Activated CD4-positive, alpha-beta T cell treated with anti-CD3 and anti-CD28 coated beads for 24 hours (primary cell): Measurements from ENCODE around the gene JPH3.

Experiments
- DNase-seq, 2 donors: peaks; one replicate each; pipeline ENCODE4 v3.0.0-alpha.2; 2020; ENCODE audit warnings: low read depth in 2 of 2

Gene JPH3

GRCh38 chr16:87696726-87697125 lies 94.4 kb downstream of the JPH3 start:
- DNase-seq, result no peak

- no peak for DNase-seq
These were observed 94.9 kb downstream of the JPH3 start for GRCh38 chr16:87697256-87697655.

GRCh38 chr16:87697792-87698191 lies 95.5 kb downstream of the JPH3 start:
- no peak for DNase-seq

- DNase-seq, result no peak
These were observed 95.9 kb downstream of the JPH3 start for GRCh38 chr16:87698241-87698640.

- DNase-seq, result no peak
These were observed 96.4 kb downstream of the JPH3 start for GRCh38 chr16:87698676-87699199.

GRCh38 chr16:87700406-87701077 lies 98.2 kb downstream of the JPH3 start:
- no peak for DNase-seq

GRCh38 chr16:87701078-87701460 lies 98.8 kb downstream of the JPH3 start:
- no peak for DNase-seq

GRCh38 chr16:87701505-87701921 lies 99.2 kb downstream of the JPH3 start:
- DNase-seq, result no peak

GRCh38 chr16:87702325-87702811 lies 100.1 kb downstream of the JPH3 start:
- DNase-seq, result peak in 1 of 2 donors; percentile 42

- no peak for DNase-seq
These were observed 100.8 kb downstream of the JPH3 start for GRCh38 chr16:87703071-87703470.

- DNase-seq, result no peak
These were observed 101.6 kb downstream of the JPH3 start for GRCh38 chr16:87703835-87704375.

GRCh38 chr16:87704754-87705353 lies 102.5 kb downstream of the JPH3 start:
- DNase-seq, result no peak

GRCh38 chr16:87705771-87706277 lies 103.5 kb downstream of the JPH3 start:
- no peak for DNase-seq

- no peak for DNase-seq
These were observed 104.1 kb downstream of the JPH3 start for GRCh38 chr16:87706278-87707000.

- DNase-seq, result no peak
These were observed 104.8 kb downstream of the JPH3 start for GRCh38 chr16:87707097-87707496.

- no peak for DNase-seq
These were observed 105.6 kb downstream of the JPH3 start for GRCh38 chr16:87707714-87708580.

GRCh38 chr16:87708881-87709638 lies 106.8 kb downstream of the JPH3 start:
- no peak for DNase-seq

- no peak for DNase-seq
These were observed 107.4 kb downstream of the JPH3 start for GRCh38 chr16:87709677-87710076.

GRCh38 chr16:87710887-87711286 lies 108.6 kb downstream of the JPH3 start:
- DNase-seq, result no peak

GRCh38 chr16:87712184-87712762 lies 110.0 kb downstream of the JPH3 start:
- no peak for DNase-seq
